BJ (cell line): ENCODE data around the gene ALG1. TPM values are rescaled to one million over a fixed set of nuclear protein-coding genes. Genes with fewer than 3 reads are reported as not detected.
"Not testable (repeated sequence)": the region's sequence is repeated elsewhere in the genome, so short reads cannot be mapped to it uniquely, and the experiment has no call there.

ENCODE experiments used
- CTCF ChIA-PET: fragments of 350-600 bp; formaldehyde crosslinking; extraction: SDS; loops from one replicate; lab custom pipeline; 2021; ENCODE audit warnings: antibody characterized with exemption, inconsistent platforms; lab: Yijun Ruan, JAX
- POLR2A ChIA-PET: fragments of 300-600 bp; sonication (Branson Sonifier 250); formaldehyde crosslinking; extraction: SDS; loops from one replicate; lab custom pipeline; 2021; ENCODE audit warnings: antibody characterized with exemption; lab: Charles Lee
- DNase-seq: peaks from one replicate; pipeline ENCODE4 v3.0.0-alpha.2; 2011; ENCODE audit warnings: low read depth
- H3K27me3 ChIP-seq: 2 replicates; pipeline ENCODE4 v1.6.0; 2011; ENCODE audit warnings: low read length; ENCODE audit not compliant: control insufficient read depth, insufficient read depth
- H3K36me3 ChIP-seq: 2 replicates; pipeline ENCODE4 v1.5.1; 2011; ENCODE audit warnings: low read length; ENCODE audit not compliant: control insufficient read depth, insufficient read depth
- H3K4me3 ChIP-seq: 2 replicates; pipeline ENCODE4 v1.5.1; 2011; ENCODE audit warnings: low read depth, mild to moderate bottlenecking, control low read depth, low read length
- CTCF ChIP-seq: IDR thresholded peaks from 2 replicates; pipeline ENCODE4 v1.5.1; 2011; ENCODE audit warnings: low read depth, mild to moderate bottlenecking, control low read depth, inconsistent platforms, low read length, moderate library complexity; ENCODE audit not compliant: insufficient read depth
- polyA plus RNA-seq: library from polyadenylated mRNA; depleted of rRNA; stranded (reverse); fragments of >200 nt; gene quantifications from 2 replicates; pipeline ENCODE4 v1.2.3, GENCODE V29; 2011

Gene ALG1
- polyA plus RNA-seq, 1 experiment, result 63.1 TPM

- H3K4me3 ChIP-seq, DNase-seq, H3K36me3 ChIP-seq, POLR2A ChIA-PET, H3K27me3 ChIP-seq: not testable (repeated sequence)
- peak; percentile 66 for TF ChIP-seq CTCF
- CTCF ChIA-PET, result interaction anchor here (1.1 kb wide), 3 partner anchors 9 to 571 kb away, joined by 3 to 5 read pairs (median 4); no protein-coding TSS in a partner anchor
These were observed 13.2 kb downstream of the ALG1 start for GRCh38 chr16:5084802-5085201.

GRCh38 chr16:5085716-5086115 lies 14.1 kb downstream of the ALG1 start:
- H3K27me3 ChIP-seq, DNase-seq, H3K36me3 ChIP-seq, H3K4me3 ChIP-seq, POLR2A ChIA-PET, CTCF ChIA-PET: not testable (repeated sequence)

- H3K36me3 ChIP-seq, DNase-seq, POLR2A ChIA-PET, H3K27me3 ChIP-seq, H3K4me3 ChIP-seq: not testable (repeated sequence)
- CTCF ChIA-PET, result interaction anchor here (1.2 kb wide), 1 partner anchor 197 kb away, joined by 3 read pairs; no protein-coding TSS in a partner anchor
These were observed 16.6 kb downstream of the ALG1 start for GRCh38 chr16:5088086-5088790.

GRCh38 chr16:5088936-5089335 lies 17.3 kb downstream of the ALG1 start:
- CTCF ChIA-PET, result interaction anchor here (1.2 kb wide), 1 partner anchor 197 kb away, joined by 3 read pairs; no protein-coding TSS in a partner anchor
- DNase-seq, H3K4me3 ChIP-seq, POLR2A ChIA-PET, H3K36me3 ChIP-seq, H3K27me3 ChIP-seq: not testable (repeated sequence)

- DNase-seq, H3K4me3 ChIP-seq, CTCF ChIA-PET, H3K36me3 ChIP-seq, POLR2A ChIA-PET, H3K27me3 ChIP-seq: not testable (repeated sequence)
These were observed 18.4 kb downstream of the ALG1 start for GRCh38 chr16:5089911-5090555.

GRCh38 chr16:5090592-5090991 lies 18.9 kb downstream of the ALG1 start:
- CTCF ChIA-PET, H3K4me3 ChIP-seq, DNase-seq, H3K36me3 ChIP-seq, POLR2A ChIA-PET, H3K27me3 ChIP-seq: not testable (repeated sequence)

GRCh38 chr16:5093081-5093480 lies 21.4 kb downstream of the ALG1 start:
- H3K27me3 ChIP-seq, H3K4me3 ChIP-seq, POLR2A ChIA-PET, DNase-seq, H3K36me3 ChIP-seq: not testable (repeated sequence)
- CTCF ChIA-PET, result interaction anchor here (0.9 to 2.2 kb wide), 3 partner anchors 20 to 87 kb away, joined by 3 to 12 read pairs (median 6); no protein-coding TSS in a partner anchor

GRCh38 chr16:5093746-5094145 lies 22.1 kb downstream of the ALG1 start:
- H3K4me3 ChIP-seq, DNase-seq, H3K27me3 ChIP-seq, H3K36me3 ChIP-seq, POLR2A ChIA-PET: not testable (repeated sequence)
- CTCF ChIA-PET, result interaction anchor here (2.2 kb wide), 1 partner anchor 37 kb away, joined by 6 read pairs; no protein-coding TSS in a partner anchor

- CTCF ChIA-PET, DNase-seq, H3K4me3 ChIP-seq, H3K36me3 ChIP-seq, POLR2A ChIA-PET, H3K27me3 ChIP-seq: not testable (repeated sequence)
These were observed 23.6 kb downstream of the ALG1 start for GRCh38 chr16:5095145-5095830.

- POLR2A ChIA-PET, DNase-seq, H3K36me3 ChIP-seq, H3K27me3 ChIP-seq, CTCF ChIA-PET: not testable (repeated sequence)
- H3K4me3 ChIP-seq, result peak overlapping the region; percentile 74
These were observed 24.9 kb downstream of the ALG1 start for GRCh38 chr16:5096437-5097060.

- DNase-seq, H3K27me3 ChIP-seq, CTCF ChIA-PET, H3K36me3 ChIP-seq, POLR2A ChIA-PET: not testable (repeated sequence)
- H3K4me3 ChIP-seq, result peak overlapping the region; percentile 74
These were observed 25.4 kb downstream of the ALG1 start for GRCh38 chr16:5097061-5097469.
